GM21717 (cell line): ENCODE measurements around the gene GPR162.
"Not testable (repeated sequence)": the region's sequence is repeated elsewhere in the genome, so short reads cannot be mapped to it uniquely, and the experiment has no call there.

Source experiments
- ATAC-seq: cut with Tn5 transposase; IDR thresholded peaks from one replicate; pipeline ENCODE4 v1.9.1; 2021; ENCODE audit warnings: mild to moderate bottlenecking, moderate library complexity; ENCODE audit not compliant: unreplicated experiment

The GPR162 gene

GRCh38 chr12:6852651-6853354, 31.2 kb downstream of the GPR162 start:
- no peak for ATAC-seq

- ATAC-seq: no peak
These were observed 32.0 kb downstream of the GPR162 start for GRCh38 chr12:6853626-6854025.

- ATAC-seq: no peak
These were observed 32.4 kb downstream of the GPR162 start for GRCh38 chr12:6854036-6854435.

- no peak for ATAC-seq
These were observed 33.7 kb downstream of the GPR162 start for GRCh38 chr12:6855322-6855721.

- no peak for ATAC-seq
These were observed 37.2 kb downstream of the GPR162 start for GRCh38 chr12:6858799-6859198.

- ATAC-seq: no peak
These were observed 38.5 kb downstream of the GPR162 start for GRCh38 chr12:6860116-6860515.

- no peak for ATAC-seq
These were observed 39.3 kb downstream of the GPR162 start for GRCh38 chr12:6860942-6861341.

- no peak for ATAC-seq
These were observed 39.8 kb downstream of the GPR162 start for GRCh38 chr12:6861391-6861790.

- no peak for ATAC-seq
These were observed 41.4 kb downstream of the GPR162 start for GRCh38 chr12:6863033-6863432.

GRCh38 chr12:6863586-6864321, 42.1 kb downstream of the GPR162 start:
- ATAC-seq: no peak

GRCh38 chr12:6865307-6865706, 43.7 kb downstream of the GPR162 start:
- ATAC-seq: not testable (repeated sequence)

- no peak for ATAC-seq
These were observed 44.7 kb downstream of the GPR162 start for GRCh38 chr12:6866163-6866919.

GRCh38 chr12:6866920-6867412, 45.3 kb downstream of the GPR162 start:
- ATAC-seq: peak; percentile 15

GRCh38 chr12:6867413-6868210, 46.0 kb downstream of the GPR162 start, which contains the start of gene TPI1:
TSS of gene TPI1 (plus strand) at chr12:6867531. CDS start at chr12:6867567, 36 bp downstream.
- peak; percentile 45 for ATAC-seq

- no peak for ATAC-seq
These were observed 46.8 kb downstream of the GPR162 start for GRCh38 chr12:6868211-6869048.

- ATAC-seq: no peak
These were observed 47.7 kb downstream of the GPR162 start for GRCh38 chr12:6869049-6870021.

GRCh38 chr12:6870304-6870703, 48.7 kb downstream of the GPR162 start:
- not testable (repeated sequence) for ATAC-seq
